SK-N-SH treated with all-trans-retinoic acid at 6 μM for 48 hours (cell line): Measurements from ENCODE around the gene TMEM35A.

Source experiments
- ARNTL ChIP-seq: fragments of 450-650 bp; formaldehyde crosslinking; IDR thresholded peaks from 2 replicates; pipeline ENCODE4 v1.5.0; 2020; ENCODE audit warnings: low read depth, mild to moderate bottlenecking, moderate library complexity, borderline replicate concordance
- CREB5 ChIP-seq: fragments of 250-450 bp; sonication (Bioruptor Pico); IDR thresholded peaks from 2 replicates; pipeline ENCODE4 v1.5.1; 2020; ENCODE audit warnings: low read depth, mild to moderate bottlenecking, moderate library complexity
- ESRRG ChIP-seq: fragments of 250-450 bp; sonication (Bioruptor Pico); IDR thresholded peaks from 2 replicates; pipeline ENCODE4 v1.6.1; 2021; ENCODE audit warnings: mild to moderate bottlenecking
- GLIS3 ChIP-seq: fragments of 250-450 bp; sonication (Bioruptor Pico); IDR thresholded peaks from 2 replicates; pipeline ENCODE4 v1.5.0; 2020; ENCODE audit warnings: mild to moderate bottlenecking, moderate library complexity
- ISL1 ChIP-seq: fragments of 250-450 bp; sonication (Bioruptor Pico); IDR thresholded peaks from 2 replicates; pipeline ENCODE4 v2.1.2; 2022; ENCODE audit warnings: mild to moderate bottlenecking, moderate library complexity
- PATZ1 ChIP-seq: fragments of 250-450 bp; sonication (Bioruptor Pico); IDR thresholded peaks from 2 replicates; pipeline ENCODE4 v1.8.0; 2020; ENCODE audit warnings: mild to moderate bottlenecking, moderate library complexity, borderline replicate concordance
- POU6F1 ChIP-seq: fragments of 250-450 bp; sonication (Bioruptor Pico); IDR thresholded peaks from 2 replicates; pipeline ENCODE4 v1.8.0; 2021; ENCODE audit warnings: low read depth, mild to moderate bottlenecking, moderate library complexity, borderline replicate concordance
- RARB ChIP-seq: fragments of 250-450 bp; sonication (Bioruptor Pico); IDR thresholded peaks from 2 replicates; pipeline ENCODE4 v1.8.0; 2021; ENCODE audit warnings: mild to moderate bottlenecking, moderate library complexity
- SNAI2 ChIP-seq: fragments of 250-450 bp; sonication (Bioruptor Pico); IDR thresholded peaks from 2 replicates; pipeline ENCODE4 v1.5.0; 2020; ENCODE audit warnings: mild to moderate bottlenecking, moderate library complexity
- TCF4 ChIP-seq: fragments of 250-450 bp; sonication (Bioruptor Pico); IDR thresholded peaks from 2 replicates; pipeline ENCODE4 v1.8.0; 2021; ENCODE audit warnings: mild to moderate bottlenecking, moderate library complexity, borderline replicate concordance
- ZC3H10 ChIP-seq: fragments of 250-450 bp; sonication (Bioruptor Pico); IDR thresholded peaks from 2 replicates; pipeline ENCODE4 v1.5.1; 2021; ENCODE audit warnings: mild to moderate bottlenecking, moderate library complexity
- ZNF70 ChIP-seq: fragments of 450-650 bp; formaldehyde crosslinking; IDR thresholded peaks from 2 replicates; pipeline ENCODE4 v1.5.0; 2020; ENCODE audit warnings: mild to moderate bottlenecking, moderate library complexity
- ZNF8 ChIP-seq: fragments of 450-650 bp; formaldehyde crosslinking; IDR thresholded peaks from 2 replicates; pipeline ENCODE4 v1.5.0; 2020; ENCODE audit warnings: mild to moderate bottlenecking, moderate library complexity

- no peak for TF ChIP-seq CREB5 (CRISPR knock-in tag)
- TF ChIP-seq PATZ1 (CRISPR knock-in tag): no peak
- no peak for TF ChIP-seq ZNF70 (CRISPR knock-in tag)
- TF ChIP-seq ESRRG (CRISPR knock-in tag): no peak
- TF ChIP-seq ARNTL (CRISPR knock-in tag): no peak
- TF ChIP-seq ZNF8 (CRISPR knock-in tag): no peak
- TF ChIP-seq SNAI2: no peak
- TF ChIP-seq POU6F1 (CRISPR knock-in tag): no peak
- no peak for TF ChIP-seq RARB (CRISPR knock-in tag)
- no peak for TF ChIP-seq GLIS3 (CRISPR knock-in tag)
- no peak for TF ChIP-seq ISL1
- no peak for TF ChIP-seq ZC3H10
- no peak for TF ChIP-seq TCF4 (CRISPR knock-in tag)
Measured at GRCh38 chrX:101071582-101071981, 7.1 kb upstream of the TMEM35A start.
